H1 (cell line): ENCODE measurements around the gene ABCA13. TPM values are rescaled to one million over a fixed set of nuclear protein-coding genes. Genes with fewer than 3 reads are reported as not detected.

Experiments
- CTCF ChIA-PET: fragments of 300-600 bp; sonication (Branson Sonifier 250); formaldehyde crosslinking; loops from one replicate; lab custom pipeline; 2021; ENCODE audit not compliant: partially characterized antibody; lab: Charles Lee
- POLR2A ChIA-PET: fragments of 300-600 bp; sonication (Branson Sonifier 250); formaldehyde crosslinking; loops from one replicate; lab custom pipeline; 2021; ENCODE audit warnings: inconsistent platforms; ENCODE audit not compliant: partially characterized antibody; lab: Charles Lee
- DNase-seq, 2 experiments: peaks; one replicate each; pipeline versions ENCODE4 v3.0.0 to v3.0.0-alpha.2; 2010 to 2022; ENCODE audit warnings: low spot score in 2 of 2, low read depth in 1 of 2, mixed read lengths in 1 of 2
- FAIRE-seq: peaks from 2 replicates; lab custom pipeline; 2011; peaks lifted over from hg19 to GRCh38; lab: Jason Lieb, UNC
- H2AFZ ChIP-seq: 2 replicates; pipeline ENCODE4 v1.8.1; 2012; ENCODE audit warnings: low read length, inconsistent platforms
- H2AK5ac ChIP-seq: 2 replicates; pipeline ENCODE4 v1.6.1; 2013; ENCODE audit warnings: low read depth, low read length
- H2BK120ac ChIP-seq: replicated peaks from 2 replicates; pipeline ENCODE3; 2013; ENCODE audit warnings: low read depth, low read length, inconsistent platforms
- H2BK12ac ChIP-seq: 2 replicates; pipeline ENCODE4 v1.6.1; 2013; ENCODE audit warnings: low read depth, low read length
- H2BK15ac ChIP-seq: 2 replicates; pipeline ENCODE4 v1.6.1; 2013; ENCODE audit warnings: low read length
- H2BK20ac ChIP-seq: 2 replicates; pipeline ENCODE4 v1.6.1; 2013; ENCODE audit warnings: low read length
- H2BK5ac ChIP-seq: 2 replicates; pipeline ENCODE4 v1.6.1; 2013; ENCODE audit warnings: low read depth, low read length
- H3K14ac ChIP-seq: 2 replicates; pipeline ENCODE4 v1.6.1; 2013; ENCODE audit warnings: inconsistent platforms; ENCODE audit not compliant: insufficient read length
- H3K18ac ChIP-seq: 2 replicates; pipeline ENCODE4 v1.6.1; 2013; ENCODE audit warnings: low read length; ENCODE audit errors: extremely low read depth
- H3K23ac ChIP-seq: 2 replicates; pipeline ENCODE4 v1.6.1; 2013; ENCODE audit warnings: inconsistent platforms; ENCODE audit not compliant: insufficient read length
- H3K23me2 ChIP-seq: 2 replicates; pipeline ENCODE4 v1.6.1; 2013; ENCODE audit warnings: low read depth, low read length
- H3K27ac ChIP-seq: 2 replicates; pipeline ENCODE4 v1.6.1; 2011; ENCODE audit warnings: low read depth, low read length, inconsistent platforms
- H3K27me3 ChIP-seq, 4 experiments: replicated peaks in 1 of 4; 1 replicate in 1 of 4; 2 replicates in 3 of 4; pipeline versions ENCODE4 v1.6.1 to v1.8.1; 2011 to 2013; ENCODE audit warnings: low read length in 3 of 4, mild to moderate bottlenecking in 3 of 4, inconsistent platforms in 2 of 4, mixed read lengths in 2 of 4, moderate library complexity in 1 of 4; ENCODE audit not compliant: control insufficient read depth in 3 of 4, insufficient read depth in 3 of 4; ENCODE audit errors: extremely low read depth in 1 of 4
- H3K36me3 ChIP-seq, 4 experiments: 2 replicates each; pipeline versions ENCODE4 v1.6.1 to v1.8.1; 2011 to 2013; ENCODE audit warnings: mild to moderate bottlenecking in 4 of 4, low read length in 3 of 4, moderate library complexity in 2 of 4, control low read depth in 1 of 4, inconsistent platforms in 1 of 4; ENCODE audit not compliant: insufficient read depth in 4 of 4, control insufficient read depth in 2 of 4
- H3K4ac ChIP-seq: replicated peaks from 2 replicates; pipeline ENCODE3; 2013; ENCODE audit warnings: low read length, low read depth, mixed read lengths, inconsistent platforms; ENCODE audit not compliant: insufficient read length
- H3K4me1 ChIP-seq, 4 experiments: replicated peaks in 1 of 4; 1 replicate in 1 of 4; 2 replicates in 3 of 4; pipeline versions ENCODE4 v1.6.1 to v1.8.1; 2011 to 2013; ENCODE audit warnings: low read length in 3 of 4, inconsistent platforms in 2 of 4, mixed read lengths in 1 of 4; ENCODE audit not compliant: insufficient read depth in 4 of 4, control insufficient read depth in 3 of 4
- H3K4me2 ChIP-seq, 2 experiments: 2 replicates each; pipeline versions ENCODE4 v1.6.1 to v1.8.1; 2011 to 2013; ENCODE audit warnings: low read depth in 2 of 2, low read length in 2 of 2, control low read depth in 1 of 2, inconsistent platforms in 1 of 2, mild to moderate bottlenecking in 1 of 2; ENCODE audit not compliant: insufficient read depth in 1 of 2
- H3K4me3 ChIP-seq, 4 experiments: fragments of 200-600, 300-600 bp in 1 of 4; sonication (generic), shearing (Covaris generic), sonication (Bioruptor Twin) in 1 of 4; 2 replicates each; pipeline versions ENCODE4 v1.5.1 to v1.8.1; 2011 to 2016; ENCODE audit warnings: low read length in 4 of 4, low read depth in 3 of 4, control low read depth in 2 of 4, inconsistent platforms in 2 of 4, mild to moderate bottlenecking in 2 of 4, mixed read lengths in 1 of 4, moderate library complexity in 1 of 4; ENCODE audit not compliant: insufficient read depth in 2 of 4; ENCODE audit errors: extremely low read depth in 1 of 4
- H3K56ac ChIP-seq: replicated peaks from 2 replicates; pipeline ENCODE3; 2013; ENCODE audit warnings: low read depth, mild to moderate bottlenecking, mixed read lengths, low read length, inconsistent platforms; ENCODE audit not compliant: insufficient read length
- H3K79me1 ChIP-seq: 2 replicates; pipeline ENCODE4 v1.6.1; 2013; ENCODE audit warnings: low read depth, low read length, control low read depth
- H3K79me2 ChIP-seq, 2 experiments: 2 replicates each; pipeline versions ENCODE4 v1.6.1 to v1.8.1; 2012 to 2013; ENCODE audit warnings: low read length in 2 of 2, mild to moderate bottlenecking in 2 of 2, inconsistent platforms in 1 of 2; ENCODE audit not compliant: insufficient read depth in 2 of 2, control insufficient read depth in 1 of 2
- H3K9ac ChIP-seq, 4 experiments: replicated peaks in 1 of 4; 1 replicate in 1 of 4; 2 replicates in 3 of 4; pipeline versions ENCODE4 v1.6.1 to v1.8.1; 2011 to 2013; ENCODE audit warnings: low read depth in 3 of 4, low read length in 3 of 4, control low read depth in 2 of 4, mild to moderate bottlenecking in 2 of 4, moderate library complexity in 2 of 4, inconsistent platforms in 1 of 4; ENCODE audit errors: extremely low read depth in 1 of 4
- H3K9me3 ChIP-seq, 2 experiments: 2 replicates each; pipeline versions ENCODE4 v1.6.1 to v1.8.1; 2012 to 2013; ENCODE audit warnings: mild to moderate bottlenecking in 2 of 2, moderate library complexity in 2 of 2, control low read depth in 1 of 2, inconsistent platforms in 1 of 2, low read depth in 1 of 2, low read length in 1 of 2, mixed read lengths in 1 of 2; ENCODE audit not compliant: insufficient read depth in 2 of 2
- H4K20me1 ChIP-seq, 2 experiments: replicated peaks in 1 of 2; 2 replicates each; pipeline versions ENCODE3 to v1.8.1; 2011 to 2013; ENCODE audit warnings: inconsistent platforms in 2 of 2, low read length in 2 of 2, mild to moderate bottlenecking in 1 of 2; ENCODE audit not compliant: insufficient read depth in 2 of 2, control insufficient read depth in 1 of 2
- H4K5ac ChIP-seq: 2 replicates; pipeline ENCODE4 v1.6.1; 2013; ENCODE audit warnings: low read length, low read depth, mixed read lengths, inconsistent platforms; ENCODE audit not compliant: insufficient read length
- H4K8ac ChIP-seq: 2 replicates; pipeline ENCODE4 v1.8.0; 2013; ENCODE audit warnings: mild to moderate bottlenecking, moderate library complexity, low read length, inconsistent platforms; ENCODE audit not compliant: insufficient read depth; ENCODE audit errors: extremely low read depth
- H4K91ac ChIP-seq: replicated peaks from 2 replicates; pipeline ENCODE3; 2013; ENCODE audit warnings: low read length, mixed read lengths, inconsistent platforms; ENCODE audit not compliant: insufficient read length
- CHD2 ChIP-seq: IDR thresholded peaks from 2 replicates; pipeline ENCODE4 v1.6.1; 2012; ENCODE audit warnings: low read length, improper control_type of control experiment
- SIRT6 ChIP-seq: IDR thresholded peaks from one replicate; pipeline ENCODE4 v1.7.1; 2012; ENCODE audit warnings: low read length, inconsistent platforms
- SP4 ChIP-seq: IDR thresholded peaks from 2 replicates; pipeline ENCODE4 v1.6.1; 2012; ENCODE audit warnings: low read length, inconsistent platforms
- WGBS, 2 experiments: shearing (Covaris generic) in 1 of 2; methylation state at CpG; one replicate each; pipeline versions ENCODE4 v1.1.6 to v1.1.7; 2013 to 2015; ENCODE audit warnings: low lambda C conversion rate in 2 of 2, mixed read lengths in 2 of 2, inconsistent platforms in 1 of 2, low coverage in 1 of 2, missing lambda C conversion rate in 1 of 2; ENCODE audit not compliant: insufficient replicate concordance in 2 of 2, insufficient coverage in 1 of 2, insufficient read length in 1 of 2; ENCODE audit errors: extremely low coverage in 1 of 2, missing lambda C conversion rate in 1 of 2; 5-methylcytosine and 5-hydroxymethylcytosine counted together
- polyA plus RNA-seq, 7 experiments: library from polyadenylated mRNA; depleted of rRNA in 3 of 7; stranded (reverse) in 5 of 7; unstranded in 2 of 7; fragments of >200 nt in 5 of 7; fragments of 200-250 nt in 2 of 7; gene quantifications; 1 replicate in 5 of 7; 2 replicates in 1 of 7; 4 replicates in 1 of 7; pipeline versions ENCODE4 v1.2.1 to v1.2.3, GENCODE V29; 2011 to 2013; ENCODE audit warnings: missing spikeins in 2 of 7, mixed read lengths in 2 of 7
- total RNA-seq: library from RNA; stranded (reverse); fragmentation: NEBNext Ultra II Directional; extraction: Animal tissue kit (Norgen Biotek cat#: 25700); gene quantifications from 2 replicates; pipeline ENCODE4 v1.2.1, GENCODE V29; 2021
- TF ChIP-seq, protein P1 (sequence below): IDR thresholded peaks from 2 replicates; pipeline ENCODE4 v1.6.1; 2012; ENCODE audit warnings: inconsistent platforms

ABCA13 gene
- total and polyA plus RNA-seq, 2 of the 8 experiments (the other 6 are each of a cell fraction or from before 2014, with no cell fraction given), result 0.07 to 0.09 TPM

DNA sequence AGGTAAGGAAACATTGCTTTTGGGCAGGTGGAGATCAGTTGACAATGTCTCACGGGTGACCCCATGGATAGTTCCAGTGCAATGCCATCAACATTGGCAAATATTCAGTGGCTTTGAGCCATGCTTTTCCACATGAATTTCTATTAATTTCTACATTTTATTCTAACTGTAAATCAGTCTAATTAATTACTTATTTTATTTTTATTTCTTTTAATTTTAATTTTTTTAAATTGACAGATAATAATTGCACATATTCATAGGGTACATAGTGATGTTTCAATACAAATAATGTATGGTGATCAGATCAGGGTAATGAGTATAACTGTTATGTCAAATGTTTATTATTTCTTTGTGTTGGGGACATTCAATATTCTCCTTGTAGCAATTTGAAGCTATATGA lies 3.8 kb downstream of the ABCA13 start:
- Histone ChIP-seq H3K4me3 (no peak overlapping the region), H3K27me3 (peaks cover 0 to 5% (median 2%) of the 10 kb centered on the region in 4 experiments; a peak in 1 of 7 replicates), H3K14ac (no peak overlapping the region), H4K8ac (no peak overlapping the region), H3K4me1 (peaks cover 0 to 17% (median 5%) of the 10 kb centered on the region in 4 experiments; a peak in 4 of 7 replicates), H3K27ac (no peak overlapping the region), H2AK5ac (no peak overlapping the region), H3K9me3 (no peaks in the 10 kb centered on the region), H3K18ac (no peak overlapping the region), H3K79me2 (no peaks in the 10 kb centered on the region), H3K79me1 (no peaks in the 10 kb centered on the region), H3K4me2 (no peak overlapping the region), H2BK15ac (no peak overlapping the region), H3K23ac (no peak overlapping the region), H2BK20ac (no peak overlapping the region), H4K91ac (no peak overlapping the region), H3K4ac (no peak overlapping the region), H3K9ac (no peak overlapping the region), H3K56ac (no peak overlapping the region), H2BK12ac (no peak overlapping the region), H4K5ac (no peak overlapping the region), H4K20me1 (no peaks in the 10 kb centered on the region), H2AFZ (no peak overlapping the region), H3K36me3 (no peaks in the 10 kb centered on the region), H3K23me2 (no peaks in the 10 kb centered on the region), H2BK120ac (no peak overlapping the region), H2BK5ac (no peak overlapping the region)
- WGBS, 2 experiments, result 100% methylated on average over 1 of the region's 1 CpG; no CpG with 5 or more reads in 1 of the 2 experiments
- DNase-seq, result no peak
- ChIA-PET CTCF (interaction anchor here (1.0 to 1.8 kb wide), 3 partner anchors 21 to 124 kb away, joined by 3 to 5 read pairs (median 3); no protein-coding TSS in a partner anchor), POLR2A (no interaction called here)
- no peak for FAIRE-seq
- TF ChIP-seq SIRT6 (no peak), SP4 (no peak), CHD2 (no peak)
- TF ChIP-seq, protein P1, sequence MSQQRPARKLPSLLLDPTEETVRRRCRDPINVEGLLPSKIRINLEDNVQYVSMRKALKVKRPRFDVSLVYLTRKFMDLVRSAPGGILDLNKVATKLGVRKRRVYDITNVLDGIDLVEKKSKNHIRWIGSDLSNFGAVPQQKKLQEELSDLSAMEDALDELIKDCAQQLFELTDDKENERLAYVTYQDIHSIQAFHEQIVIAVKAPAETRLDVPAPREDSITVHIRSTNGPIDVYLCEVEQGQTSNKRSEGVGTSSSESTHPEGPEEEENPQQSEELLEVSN, result no peak
